Vagina (tissue), 2 donors: ENCODE measurements around the gene SPAG9.

ENCODE experiments used
- POLR2AphosphoS5 ChIP-seq, 2 donors: sonication (generic); formaldehyde crosslinking; IDR thresholded peaks; one replicate each; pipeline ENCODE4 v1.9.0; 2017; ENCODE audit warnings: antibody characterized with exemption in 2 of 2, mild to moderate bottlenecking in 2 of 2, low read depth in 1 of 2; ENCODE audit not compliant: insufficient read depth in 1 of 2
- TF ChIP-seq, protein P1 (sequence below), 3 experiments: fragments of 450-650 bp in 2 of 3; fragments of 200-600 bp in 1 of 3; sonication (generic) in 1 of 3; IDR thresholded peaks; one replicate each; pipeline ENCODE4 v1.5.1; 2017 to 2019; ENCODE audit warnings: antibody characterized with exemption in 3 of 3, mild to moderate bottlenecking in 2 of 3, moderate library complexity in 2 of 3

DNA sequence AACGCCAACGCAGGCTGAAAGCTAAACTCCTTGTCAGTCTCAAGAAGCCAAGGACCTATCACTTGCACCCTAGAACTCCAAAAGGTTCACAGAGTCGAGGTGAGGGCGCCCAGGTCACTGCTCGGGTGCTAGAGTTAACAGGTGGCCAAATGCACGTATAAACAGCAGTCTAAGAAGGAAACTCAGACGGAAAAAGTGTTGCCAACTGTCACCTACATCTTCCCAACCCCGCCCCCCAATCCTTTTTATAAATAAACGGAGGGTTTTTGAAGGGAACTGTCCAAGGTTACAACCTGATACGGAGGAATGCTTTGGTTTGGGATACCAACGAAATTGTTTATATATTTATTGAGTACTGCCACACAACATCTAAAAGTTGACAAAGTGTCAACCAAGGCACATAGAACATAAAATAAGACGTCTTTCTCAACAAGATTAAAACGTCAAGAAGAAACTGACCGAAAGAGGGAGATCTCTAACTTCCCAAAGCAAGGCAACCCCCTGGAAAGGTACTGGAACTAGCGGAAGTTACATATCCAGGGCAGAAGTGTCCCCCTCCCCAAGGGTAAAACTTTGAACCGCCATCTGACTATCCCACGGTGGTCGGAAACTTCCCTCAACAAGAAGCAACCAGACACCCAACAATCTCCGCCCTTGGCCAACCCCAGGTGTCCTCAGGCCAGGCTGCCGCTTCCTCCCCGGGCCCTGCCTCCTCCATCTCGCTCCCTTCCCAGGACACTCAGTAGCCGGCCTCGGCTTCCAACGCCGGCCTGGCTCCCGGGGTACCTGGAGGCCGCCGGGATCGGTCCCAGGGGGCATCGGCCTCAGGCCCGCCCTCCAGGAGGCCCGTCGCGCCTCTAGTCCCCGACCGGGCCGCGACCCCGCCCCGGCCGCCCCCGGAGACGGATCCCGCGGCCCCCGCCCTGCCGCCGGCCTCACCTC, 982 bp downstream of the SPAG9 start:
- TF ChIP-seq, protein P1, sequence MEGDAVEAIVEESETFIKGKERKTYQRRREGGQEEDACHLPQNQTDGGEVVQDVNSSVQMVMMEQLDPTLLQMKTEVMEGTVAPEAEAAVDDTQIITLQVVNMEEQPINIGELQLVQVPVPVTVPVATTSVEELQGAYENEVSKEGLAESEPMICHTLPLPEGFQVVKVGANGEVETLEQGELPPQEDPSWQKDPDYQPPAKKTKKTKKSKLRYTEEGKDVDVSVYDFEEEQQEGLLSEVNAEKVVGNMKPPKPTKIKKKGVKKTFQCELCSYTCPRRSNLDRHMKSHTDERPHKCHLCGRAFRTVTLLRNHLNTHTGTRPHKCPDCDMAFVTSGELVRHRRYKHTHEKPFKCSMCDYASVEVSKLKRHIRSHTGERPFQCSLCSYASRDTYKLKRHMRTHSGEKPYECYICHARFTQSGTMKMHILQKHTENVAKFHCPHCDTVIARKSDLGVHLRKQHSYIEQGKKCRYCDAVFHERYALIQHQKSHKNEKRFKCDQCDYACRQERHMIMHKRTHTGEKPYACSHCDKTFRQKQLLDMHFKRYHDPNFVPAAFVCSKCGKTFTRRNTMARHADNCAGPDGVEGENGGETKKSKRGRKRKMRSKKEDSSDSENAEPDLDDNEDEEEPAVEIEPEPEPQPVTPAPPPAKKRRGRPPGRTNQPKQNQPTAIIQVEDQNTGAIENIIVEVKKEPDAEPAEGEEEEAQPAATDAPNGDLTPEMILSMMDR (IDR thresholded peaks at IDR 0.05), result no peak
- TF ChIP-seq POLR2AphosphoS5 (IDR thresholded peaks at IDR 0.05; ENCODE audit: insufficient read depth in 1 of 2, low read depth in 1 of 2), result peak; percentile 20 to 29
